HepG2 (cell line): ENCODE measurements around the gene COL18A1. TPM values are rescaled to one million over a fixed set of nuclear protein-coding genes. Genes with fewer than 3 reads are reported as not detected.

Experiments
- ARHGAP35 ChIP-seq: sonication (generic); formaldehyde crosslinking; IDR thresholded peaks from 2 replicates; pipeline ENCODE4 v1.9.0; 2022; ENCODE audit warnings: mild to moderate bottlenecking, inconsistent platforms, moderate library complexity, missing genetic modification reagents, borderline replicate concordance
- GLI4 ChIP-seq: sonication (generic); formaldehyde crosslinking; IDR thresholded peaks from 2 replicates; pipeline ENCODE4 v1.5.1; 2020; ENCODE audit warnings: missing genetic modification reagents, mild to moderate bottlenecking, moderate library complexity, borderline replicate concordance
- IKZF5 ChIP-seq: IDR thresholded peaks from 2 replicates; pipeline ENCODE4 v1.6.1; 2018; ENCODE audit warnings: missing genetic modification reagents, mild to moderate bottlenecking, missing compliant biosample characterization
- KAT8 ChIP-seq: IDR thresholded peaks from 2 replicates; pipeline ENCODE4 v1.6.1; 2016; ENCODE audit warnings: missing genetic modification reagents, missing compliant biosample characterization
- POLR2AphosphoS2 ChIP-seq: IDR thresholded peaks from 2 replicates; pipeline ENCODE4 v1.6.1; 2011; ENCODE audit warnings: low read depth, low read length, improper control_type of control experiment
- RBFOX2 ChIP-seq: fragments of 200-400 bp; formaldehyde crosslinking; IDR thresholded peaks from 2 replicates; pipeline ENCODE4 v1.6.1; 2017; ENCODE audit warnings: low read depth, mild to moderate bottlenecking, low read length
- SALL1 ChIP-seq: sonication (generic); formaldehyde crosslinking; IDR thresholded peaks from 2 replicates; pipeline ENCODE4 v1.8.0; 2022; ENCODE audit warnings: mild to moderate bottlenecking, missing genetic modification reagents
- ZNF124 ChIP-seq: sonication (generic); formaldehyde crosslinking; IDR thresholded peaks from 2 replicates; pipeline ENCODE4 v1.4.0; 2020; ENCODE audit warnings: missing genetic modification reagents
- ZNF17 ChIP-seq: sonication (generic); formaldehyde crosslinking; IDR thresholded peaks from 2 replicates; pipeline ENCODE4 v1.5.0; 2020; ENCODE audit warnings: mild to moderate bottlenecking, missing genetic modification reagents
- polyA plus RNA-seq, 8 experiments: library from polyadenylated mRNA; depleted of rRNA in 3 of 8; stranded (reverse) in 7 of 8; unstranded in 1 of 8; fragments of >200 nt; fragmentation: Illumina TruSeq in 4 of 8; extraction: Trizol in 4 of 8; gene quantifications; 2 replicates each; pipeline versions ENCODE4 v1.2.1 to v1.2.3, GENCODE V29; 2011 to 2016; ENCODE audit warnings: low read depth in 4 of 8, missing spikeins in 1 of 8, mixed read lengths in 1 of 8; ENCODE audit not compliant: insufficient read depth in 1 of 8
- total RNA-seq, 5 experiments: library from RNA; depleted of rRNA; stranded (reverse); fragments of >200 nt; fragmentation: Illumina TruSeq; extraction: Trizol; gene quantifications; 2 replicates each; pipeline ENCODE4 v1.2.3, GENCODE V29; 2016; ENCODE audit warnings: low read depth in 1 of 5
- TF ChIP-seq, protein P1 (sequence below): sonication (generic); formaldehyde crosslinking; IDR thresholded peaks from 2 replicates; pipeline ENCODE4 v1.8.1; 2023; ENCODE audit warnings: mild to moderate bottlenecking, missing genetic modification reagents
- TF ChIP-seq, protein P2 (sequence below): sonication (generic); formaldehyde crosslinking; IDR thresholded peaks from 2 replicates; pipeline ENCODE4 v1.4.0; 2020; ENCODE audit warnings: missing genetic modification reagents, mild to moderate bottlenecking, borderline replicate concordance

The COL18A1 gene
- total and polyA plus RNA-seq, 2 of the 13 experiments (the other 11 are each of a cell fraction or from before 2014, with no cell fraction given), result 79.0 to 102 TPM

DNA sequence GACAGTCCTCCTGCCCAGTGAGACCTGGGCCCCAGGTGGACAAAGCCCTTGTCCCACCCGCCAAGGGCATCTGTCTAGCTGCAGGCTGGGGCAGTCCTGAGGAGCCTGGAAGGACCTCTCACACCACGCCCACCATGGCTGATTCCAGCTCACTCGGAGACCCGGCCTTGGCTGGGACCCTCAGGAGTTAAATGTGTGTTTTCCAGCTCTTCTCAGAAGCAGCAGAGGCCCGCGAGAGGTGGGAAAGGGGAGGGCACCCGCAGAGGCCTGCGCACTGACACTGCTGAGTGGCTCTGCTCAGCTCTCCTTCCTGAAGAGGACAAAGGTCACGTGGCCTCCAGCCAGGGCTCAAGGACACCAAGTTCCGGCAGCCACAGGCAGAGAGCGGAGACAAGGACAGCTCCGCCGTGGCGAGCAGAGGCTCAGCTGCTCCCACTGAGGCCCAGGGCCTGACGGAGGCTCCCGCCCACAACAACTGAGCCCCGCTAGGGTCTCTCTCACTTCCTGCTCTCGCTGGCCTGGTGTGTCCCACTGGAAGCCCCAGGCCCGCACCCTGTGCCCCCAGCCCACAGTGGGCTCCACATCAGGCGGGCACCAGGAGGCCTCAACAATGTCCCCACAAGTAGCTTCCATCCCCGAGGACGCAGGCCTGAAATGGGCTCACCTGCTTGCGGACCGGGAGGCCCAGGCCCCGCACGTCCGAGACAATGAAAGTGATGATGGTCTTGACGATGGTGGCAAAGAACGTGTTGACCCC lies 120.4 kb downstream of the COL18A1 start (continued):
- TF ChIP-seq, protein P1, sequence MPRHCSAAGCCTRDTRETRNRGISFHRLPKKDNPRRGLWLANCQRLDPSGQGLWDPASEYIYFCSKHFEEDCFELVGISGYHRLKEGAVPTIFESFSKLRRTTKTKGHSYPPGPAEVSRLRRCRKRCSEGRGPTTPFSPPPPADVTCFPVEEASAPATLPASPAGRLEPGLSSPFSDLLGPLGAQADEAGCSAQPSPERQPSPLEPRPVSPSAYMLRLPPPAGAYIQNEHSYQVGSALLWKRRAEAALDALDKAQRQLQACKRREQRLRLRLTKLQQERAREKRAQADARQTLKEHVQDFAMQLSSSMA (CRISPR knock-in tag), result no peak; the same call in 1 of the 2 replicates
- TF ChIP-seq SALL1 (CRISPR knock-in tag) (peak; percentile 89), RBFOX2 (peak; percentile 87), ZNF124 (peak; percentile 67), KAT8 (CRISPR knock-in tag) (peak; percentile 78), POLR2AphosphoS2 (no peak), IKZF5 (CRISPR knock-in tag) (peak; percentile 72; the same call in 1 of the 2 replicates), ARHGAP35 (CRISPR knock-in tag) (0 out of 2 replicates have a peak, but pooled peaks have one; percentile 21), ZNF17 (CRISPR knock-in tag) (no peak), GLI4 (peak; percentile 53; the same call in 1 of the 2 replicates)
- TF ChIP-seq, protein P2, sequence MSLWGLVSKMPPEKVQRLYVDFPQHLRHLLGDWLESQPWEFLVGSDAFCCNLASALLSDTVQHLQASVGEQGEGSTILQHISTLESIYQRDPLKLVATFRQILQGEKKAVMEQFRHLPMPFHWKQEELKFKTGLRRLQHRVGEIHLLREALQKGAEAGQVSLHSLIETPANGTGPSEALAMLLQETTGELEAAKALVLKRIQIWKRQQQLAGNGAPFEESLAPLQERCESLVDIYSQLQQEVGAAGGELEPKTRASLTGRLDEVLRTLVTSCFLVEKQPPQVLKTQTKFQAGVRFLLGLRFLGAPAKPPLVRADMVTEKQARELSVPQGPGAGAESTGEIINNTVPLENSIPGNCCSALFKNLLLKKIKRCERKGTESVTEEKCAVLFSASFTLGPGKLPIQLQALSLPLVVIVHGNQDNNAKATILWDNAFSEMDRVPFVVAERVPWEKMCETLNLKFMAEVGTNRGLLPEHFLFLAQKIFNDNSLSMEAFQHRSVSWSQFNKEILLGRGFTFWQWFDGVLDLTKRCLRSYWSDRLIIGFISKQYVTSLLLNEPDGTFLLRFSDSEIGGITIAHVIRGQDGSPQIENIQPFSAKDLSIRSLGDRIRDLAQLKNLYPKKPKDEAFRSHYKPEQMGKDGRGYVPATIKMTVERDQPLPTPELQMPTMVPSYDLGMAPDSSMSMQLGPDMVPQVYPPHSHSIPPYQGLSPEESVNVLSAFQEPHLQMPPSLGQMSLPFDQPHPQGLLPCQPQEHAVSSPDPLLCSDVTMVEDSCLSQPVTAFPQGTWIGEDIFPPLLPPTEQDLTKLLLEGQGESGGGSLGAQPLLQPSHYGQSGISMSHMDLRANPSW (CRISPR knock-in tag), result no peak
